Kidney (tissue), 14 donors: ENCODE results near the gene RTN4IP1. TPM values are rescaled to one million over a fixed set of nuclear protein-coding genes. Genes with fewer than 3 reads are reported as not detected.

ENCODE experiments used
- DNase-seq, 5 donors: peaks; one replicate each; pipeline ENCODE4 v3.0.0-alpha.2; 2013 to 2020
- FAIRE-seq: peaks from 2 replicates; lab custom pipeline; 2012; peaks lifted over from hg19 to GRCh38; lab: Jason Lieb, UNC
- H3K27ac ChIP-seq, 2 donors: one replicate each; pipeline ENCODE4 v1.7.0; 2013; ENCODE audit warnings: low read depth in 2 of 2, low read length in 2 of 2, inconsistent platforms in 1 of 2
- H3K27me3 ChIP-seq: one replicate; pipeline ENCODE4 v1.7.1; 2013; ENCODE audit warnings: low read length, inconsistent platforms; ENCODE audit not compliant: control insufficient read depth, insufficient read depth
- H3K36me3 ChIP-seq, 3 donors: one replicate each; pipeline versions ENCODE4 v1.7.0 to v1.7.1; 2013; ENCODE audit warnings: low read length in 3 of 3, control low read depth in 1 of 3, inconsistent platforms in 1 of 3; ENCODE audit not compliant: insufficient read depth in 3 of 3, control insufficient read depth in 2 of 3
- H3K4me1 ChIP-seq, 3 donors: one replicate each; pipeline versions ENCODE4 v1.7.0 to v1.7.1; 2013; ENCODE audit warnings: low read length in 3 of 3, inconsistent platforms in 1 of 3, low read depth in 1 of 3; ENCODE audit not compliant: control insufficient read depth in 2 of 3, insufficient read depth in 2 of 3
- H3K4me3 ChIP-seq, 3 donors: one replicate each; pipeline versions ENCODE4 v1.7.0 to v1.8.1; 2013; ENCODE audit warnings: low read length in 3 of 3, control low read depth in 1 of 3, inconsistent platforms in 1 of 3
- H3K9ac ChIP-seq, 3 donors: one replicate each; pipeline versions ENCODE4 v1.7.0 to v1.7.1; 2013; ENCODE audit warnings: low read length in 3 of 3, control low read depth in 1 of 3, inconsistent platforms in 1 of 3
- H3K9me3 ChIP-seq, 3 donors: one replicate each; pipeline versions ENCODE4 v1.7.0 to v1.7.1; 2013; ENCODE audit warnings: low read length in 3 of 3, control low read depth in 1 of 3, inconsistent platforms in 1 of 3; ENCODE audit not compliant: control insufficient read depth in 2 of 3, insufficient read depth in 1 of 3
- CTCF ChIP-seq: IDR thresholded peaks from 3 replicates; pipeline ENCODE4 v1.5.1; 2012; ENCODE audit warnings: mild to moderate bottlenecking, moderate library complexity, borderline replicate concordance; ENCODE audit not compliant: insufficient read depth; ENCODE audit errors: extremely low read depth
- intact Hi-C: fragments of 100-400 bp; cut with DNase I; formaldehyde crosslinking; loops from one replicate; pipeline ENCODE4 v1.11.1; 2022
- polyA plus RNA-seq: library from polyadenylated mRNA; stranded (reverse); fragments of 350-450 nt; fragmentation: Illumina TruSeq; extraction: RNeasy Lipid Tissue Mini Kit (QIAGEN cat#74804); gene quantifications from one replicate; pipeline ENCODE4 v1.2.3, GENCODE V29; 2014; ENCODE audit warnings: low read depth, low replicate concordance; ENCODE audit not compliant: insufficient read depth
- total RNA-seq: library from RNA; stranded (reverse); fragmentation: NEBNext Ultra II Directional; extraction: Animal tissue kit (Norgen Biotek cat#: 25700); gene quantifications from one replicate; pipeline ENCODE4 v1.2.1, GENCODE V29; 2021
- donor health status: control.
- donor health status: control.
- donor health status: control.
- donor health status: control.
- donor health status: control.
- donor health status: DM: yes; HTN: yes; CAD: no.
- donor health status: Normal renal cell carcinoma (clear cell type).

The RTN4IP1 gene
- total and polyA plus RNA-seq, 2 donors from 2014 or later: 8.9 to 19.3 TPM

GRCh38 chr6:106534564-106534982 is 94.7 kb downstream of the RTN4IP1 start:
- Histone ChIP-seq H3K4me1 (no peaks in the 10 kb centered on the region), H3K27me3 (no peaks in the 10 kb centered on the region), H3K9me3 (no peaks in the 10 kb centered on the region), H3K27ac (no peak overlapping the region), H3K4me3 (no peak overlapping the region), H3K36me3 (no peaks in the 10 kb centered on the region), H3K9ac (no peak overlapping the region)
- DNase-seq (no peak), FAIRE-seq (no peak)
- TF ChIP-seq CTCF: no peak
- intact Hi-C loops: no loop called here

- Histone ChIP-seq H3K4me1 (no peaks in the 10 kb centered on the region), H3K9ac (no peak overlapping the region), H3K27me3 (no peaks in the 10 kb centered on the region), H3K27ac (no peak overlapping the region), H3K9me3 (no peaks in the 10 kb centered on the region), H3K36me3 (no peaks in the 10 kb centered on the region), H3K4me3 (no peak overlapping the region)
- no peak for TF ChIP-seq CTCF
- no peak for DNase-seq
- no peak for FAIRE-seq
- intact Hi-C loops: no loop called here
These were observed 95.3 kb downstream of the RTN4IP1 start for GRCh38 chr6:106534004-106534403.

- no peak for TF ChIP-seq CTCF
- Histone ChIP-seq H3K4me3 (no peak overlapping the region), H3K4me1 (no peaks in the 10 kb centered on the region), H3K36me3 (no peaks in the 10 kb centered on the region), H3K27ac (no peak overlapping the region), H3K9me3 (no peaks in the 10 kb centered on the region), H3K27me3 (no peaks in the 10 kb centered on the region), H3K9ac (no peak overlapping the region)
- no peak for DNase-seq
- FAIRE-seq: no peak
- intact Hi-C loops: no loop called here
These were observed 96.2 kb downstream of the RTN4IP1 start for GRCh38 chr6:106533054-106533453.

GRCh38 chr6:106530502-106530901 is 98.8 kb downstream of the RTN4IP1 start:
- FAIRE-seq (no peak), DNase-seq (no peak)
- Histone ChIP-seq H3K27me3 (no peaks in the 10 kb centered on the region), H3K4me1 (no peaks in the 10 kb centered on the region), H3K9ac (no peak overlapping the region), H3K27ac (no peak overlapping the region), H3K4me3 (no peak overlapping the region), H3K9me3 (no peaks in the 10 kb centered on the region), H3K36me3 (no peaks in the 10 kb centered on the region)
- intact Hi-C loops: no loop called here
- no peak for TF ChIP-seq CTCF
